HEK293 (cell line): ENCODE data around the gene CHST3.

Experiments
- GLIS1 ChIP-seq: fragments of 450-650 bp; formaldehyde crosslinking; IDR thresholded peaks from 2 replicates; pipeline ENCODE4 v1.5.1; 2016; ENCODE audit warnings: missing biosample characterization, missing genetic modification characterization
- HOXA7 ChIP-seq: sonication (generic); formaldehyde crosslinking; IDR thresholded peaks from 2 replicates; pipeline ENCODE4 v1.8.1; 2022; ENCODE audit warnings: missing genetic modification reagents, borderline replicate concordance
- IKZF3 ChIP-seq: fragments of 450-650 bp; IDR thresholded peaks from 2 replicates; pipeline ENCODE4 v1.5.0; 2018; ENCODE audit warnings: missing biosample characterization, mild to moderate bottlenecking, missing genetic modification characterization, moderate library complexity
- KLF9 ChIP-seq: fragments of 450-650 bp; formaldehyde crosslinking; IDR thresholded peaks from 2 replicates; pipeline ENCODE4 v1.5.1; 2016; ENCODE audit warnings: missing biosample characterization, missing genetic modification characterization, low read depth
- YY2 ChIP-seq: fragments of 450-650 bp; formaldehyde crosslinking; IDR thresholded peaks from 2 replicates; pipeline ENCODE4 v1.5.1; 2016; ENCODE audit warnings: missing biosample characterization, missing genetic modification characterization
- ZNF146 ChIP-seq: fragments of 450-650 bp; formaldehyde crosslinking; IDR thresholded peaks from 2 replicates; pipeline ENCODE4 v1.5.1; 2016; ENCODE audit warnings: missing biosample characterization, missing genetic modification characterization
- ZNF239 ChIP-seq: fragments of 450-650 bp; formaldehyde crosslinking; IDR thresholded peaks from 2 replicates; pipeline ENCODE4 v1.5.1; 2016; ENCODE audit warnings: missing biosample characterization, missing genetic modification characterization
- ZNF350 ChIP-seq: fragments of 450-650 bp; formaldehyde crosslinking; IDR thresholded peaks from 2 replicates; pipeline ENCODE4 v1.5.0; 2017; ENCODE audit warnings: missing biosample characterization, mild to moderate bottlenecking, missing genetic modification characterization
- ZNF354C ChIP-seq: fragments of 450-650 bp; formaldehyde crosslinking; IDR thresholded peaks from 2 replicates; pipeline ENCODE4 v1.5.1; 2016; ENCODE audit warnings: missing biosample characterization, missing genetic modification characterization, low read depth, borderline replicate concordance
- ZNF529 ChIP-seq: fragments of 450-650 bp; formaldehyde crosslinking; IDR thresholded peaks from 2 replicates; pipeline ENCODE4 v1.5.1; 2017; ENCODE audit warnings: missing genetic modification characterization, missing biosample characterization; ENCODE audit not compliant: insufficient replicate concordance
- ZNF596 ChIP-seq: fragments of 450-650 bp; IDR thresholded peaks from 2 replicates; pipeline ENCODE4 v1.5.0; 2018; ENCODE audit warnings: missing biosample characterization, mild to moderate bottlenecking, missing genetic modification characterization, moderate library complexity
- ZNF621 ChIP-seq: fragments of 450-650 bp; formaldehyde crosslinking; IDR thresholded peaks from 2 replicates; pipeline ENCODE4 v1.5.1; 2017; ENCODE audit warnings: missing biosample characterization, missing genetic modification characterization
- ZNF768 ChIP-seq: fragments of 450-650 bp; formaldehyde crosslinking; IDR thresholded peaks from 2 replicates; pipeline ENCODE4 v1.5.1; 2018; ENCODE audit warnings: missing biosample characterization, mild to moderate bottlenecking, missing genetic modification characterization
- ZNF837 ChIP-seq: fragments of 450-650 bp; formaldehyde crosslinking; IDR thresholded peaks from 2 replicates; pipeline ENCODE4 v1.5.1; 2016; ENCODE audit warnings: missing biosample characterization, missing genetic modification characterization
- ZXDB ChIP-seq: fragments of 450-650 bp; formaldehyde crosslinking; IDR thresholded peaks from 2 replicates; pipeline ENCODE4 v1.5.1; 2016; ENCODE audit warnings: missing biosample characterization, missing genetic modification characterization
- TF ChIP-seq, protein P1 (sequence below): fragments of 450-650 bp; formaldehyde crosslinking; IDR thresholded peaks from 2 replicates; pipeline ENCODE4 v1.5.1; 2016; ENCODE audit warnings: missing biosample characterization, missing genetic modification characterization
- TF ChIP-seq, protein P2 (sequence below): fragments of 450-650 bp; formaldehyde crosslinking; conservative IDR thresholded peaks from 2 replicates; pipeline ENCODE4 v1.5.1; 2016; ENCODE audit warnings: low read depth, missing biosample characterization, missing genetic modification characterization
- TF ChIP-seq, protein P3 (sequence below): fragments of 450-650 bp; formaldehyde crosslinking; IDR thresholded peaks from 2 replicates; pipeline ENCODE4 v1.5.1; 2016; ENCODE audit warnings: missing biosample characterization, missing genetic modification characterization
- TF ChIP-seq, protein P4 (sequence below): fragments of 450-650 bp; formaldehyde crosslinking; IDR thresholded peaks from 2 replicates; pipeline ENCODE4 v1.5.1; 2017; ENCODE audit warnings: missing biosample characterization, missing genetic modification characterization
- TF ChIP-seq, protein P5 (sequence below): fragments of 450-650 bp; formaldehyde crosslinking; IDR thresholded peaks from 2 replicates; pipeline ENCODE4 v1.5.1; 2017; ENCODE audit warnings: missing biosample characterization, mild to moderate bottlenecking, missing genetic modification characterization, moderate library complexity
- TF ChIP-seq, protein P6 (sequence below): fragments of 450-650 bp; formaldehyde crosslinking; IDR thresholded peaks from 2 replicates; pipeline ENCODE4 v1.5.1; 2016; ENCODE audit warnings: missing biosample characterization, missing genetic modification characterization
- TF ChIP-seq, protein P7 (sequence below): fragments of 450-650 bp; formaldehyde crosslinking; IDR thresholded peaks from 2 replicates; pipeline ENCODE4 v1.5.1; 2016; ENCODE audit warnings: missing biosample characterization, missing genetic modification characterization, borderline replicate concordance

Gene CHST3

DNA sequence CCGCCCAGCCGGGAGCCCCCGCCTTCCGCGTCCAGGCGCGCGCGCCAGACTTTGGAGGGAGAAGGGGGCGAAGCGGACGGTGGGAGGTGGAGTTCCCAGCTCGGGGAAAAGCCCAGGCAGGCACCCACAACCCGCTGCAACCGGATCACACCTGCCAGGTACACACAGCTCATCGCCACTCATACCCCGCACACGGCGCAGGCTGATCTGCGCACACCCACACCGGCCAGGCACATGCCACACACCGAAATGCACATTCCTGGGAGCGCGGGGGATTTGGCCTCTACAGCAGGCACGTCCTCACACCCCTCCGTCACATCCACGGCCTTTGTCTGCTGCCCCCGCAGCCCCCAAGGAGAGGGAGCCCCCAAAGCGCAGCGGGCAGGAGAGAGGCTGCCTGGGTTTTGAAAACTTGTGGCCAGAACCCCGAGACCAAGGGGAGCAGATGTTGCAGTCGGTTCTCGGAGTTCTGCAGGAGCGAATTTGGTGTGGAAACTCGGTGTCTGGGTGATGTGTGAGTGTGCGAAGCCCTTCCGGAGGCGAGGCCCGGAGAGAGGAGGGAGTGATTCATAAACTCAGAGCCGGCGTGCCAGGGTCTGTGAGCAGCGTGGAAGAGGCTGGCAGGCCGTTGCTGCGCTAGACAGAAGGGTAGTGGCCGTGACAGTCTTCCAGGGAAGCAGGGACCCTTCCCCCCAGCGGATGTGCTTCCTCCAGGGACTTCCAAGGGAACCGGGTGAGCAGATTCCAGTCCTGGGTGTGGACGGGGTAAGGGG, 734 bp downstream of the CHST3 start (continued):
- TF ChIP-seq ZNF146 (no peak), ZNF837 (tag by site-specific recombination) (0 out of 2 replicates have a peak, but pooled peaks have one; percentile 21), IKZF3 (tag by site-specific recombination) (no peak), ZNF768 (tag by site-specific recombination) (no peak), HOXA7 (CRISPR knock-in tag) (no peak), ZNF354C (tag by site-specific recombination) (no peak), ZNF529 (tag by site-specific recombination) (no peak), ZNF239 (tag by site-specific recombination) (no peak), YY2 (tag by site-specific recombination) (no peak), ZNF596 (no peak), ZNF621 (tag by site-specific recombination) (no peak), ZXDB (peak; percentile 64; the same call in 1 of the 2 replicates), ZNF350 (tag by site-specific recombination) (no peak), KLF9 (peak; percentile 64), GLIS1 (peak; percentile 44; the same call in 1 of the 2 replicates)
- TF ChIP-seq, protein P1, sequence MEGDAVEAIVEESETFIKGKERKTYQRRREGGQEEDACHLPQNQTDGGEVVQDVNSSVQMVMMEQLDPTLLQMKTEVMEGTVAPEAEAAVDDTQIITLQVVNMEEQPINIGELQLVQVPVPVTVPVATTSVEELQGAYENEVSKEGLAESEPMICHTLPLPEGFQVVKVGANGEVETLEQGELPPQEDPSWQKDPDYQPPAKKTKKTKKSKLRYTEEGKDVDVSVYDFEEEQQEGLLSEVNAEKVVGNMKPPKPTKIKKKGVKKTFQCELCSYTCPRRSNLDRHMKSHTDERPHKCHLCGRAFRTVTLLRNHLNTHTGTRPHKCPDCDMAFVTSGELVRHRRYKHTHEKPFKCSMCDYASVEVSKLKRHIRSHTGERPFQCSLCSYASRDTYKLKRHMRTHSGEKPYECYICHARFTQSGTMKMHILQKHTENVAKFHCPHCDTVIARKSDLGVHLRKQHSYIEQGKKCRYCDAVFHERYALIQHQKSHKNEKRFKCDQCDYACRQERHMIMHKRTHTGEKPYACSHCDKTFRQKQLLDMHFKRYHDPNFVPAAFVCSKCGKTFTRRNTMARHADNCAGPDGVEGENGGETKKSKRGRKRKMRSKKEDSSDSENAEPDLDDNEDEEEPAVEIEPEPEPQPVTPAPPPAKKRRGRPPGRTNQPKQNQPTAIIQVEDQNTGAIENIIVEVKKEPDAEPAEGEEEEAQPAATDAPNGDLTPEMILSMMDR (tag by site-specific recombination), result no peak
- TF ChIP-seq, protein P2, sequence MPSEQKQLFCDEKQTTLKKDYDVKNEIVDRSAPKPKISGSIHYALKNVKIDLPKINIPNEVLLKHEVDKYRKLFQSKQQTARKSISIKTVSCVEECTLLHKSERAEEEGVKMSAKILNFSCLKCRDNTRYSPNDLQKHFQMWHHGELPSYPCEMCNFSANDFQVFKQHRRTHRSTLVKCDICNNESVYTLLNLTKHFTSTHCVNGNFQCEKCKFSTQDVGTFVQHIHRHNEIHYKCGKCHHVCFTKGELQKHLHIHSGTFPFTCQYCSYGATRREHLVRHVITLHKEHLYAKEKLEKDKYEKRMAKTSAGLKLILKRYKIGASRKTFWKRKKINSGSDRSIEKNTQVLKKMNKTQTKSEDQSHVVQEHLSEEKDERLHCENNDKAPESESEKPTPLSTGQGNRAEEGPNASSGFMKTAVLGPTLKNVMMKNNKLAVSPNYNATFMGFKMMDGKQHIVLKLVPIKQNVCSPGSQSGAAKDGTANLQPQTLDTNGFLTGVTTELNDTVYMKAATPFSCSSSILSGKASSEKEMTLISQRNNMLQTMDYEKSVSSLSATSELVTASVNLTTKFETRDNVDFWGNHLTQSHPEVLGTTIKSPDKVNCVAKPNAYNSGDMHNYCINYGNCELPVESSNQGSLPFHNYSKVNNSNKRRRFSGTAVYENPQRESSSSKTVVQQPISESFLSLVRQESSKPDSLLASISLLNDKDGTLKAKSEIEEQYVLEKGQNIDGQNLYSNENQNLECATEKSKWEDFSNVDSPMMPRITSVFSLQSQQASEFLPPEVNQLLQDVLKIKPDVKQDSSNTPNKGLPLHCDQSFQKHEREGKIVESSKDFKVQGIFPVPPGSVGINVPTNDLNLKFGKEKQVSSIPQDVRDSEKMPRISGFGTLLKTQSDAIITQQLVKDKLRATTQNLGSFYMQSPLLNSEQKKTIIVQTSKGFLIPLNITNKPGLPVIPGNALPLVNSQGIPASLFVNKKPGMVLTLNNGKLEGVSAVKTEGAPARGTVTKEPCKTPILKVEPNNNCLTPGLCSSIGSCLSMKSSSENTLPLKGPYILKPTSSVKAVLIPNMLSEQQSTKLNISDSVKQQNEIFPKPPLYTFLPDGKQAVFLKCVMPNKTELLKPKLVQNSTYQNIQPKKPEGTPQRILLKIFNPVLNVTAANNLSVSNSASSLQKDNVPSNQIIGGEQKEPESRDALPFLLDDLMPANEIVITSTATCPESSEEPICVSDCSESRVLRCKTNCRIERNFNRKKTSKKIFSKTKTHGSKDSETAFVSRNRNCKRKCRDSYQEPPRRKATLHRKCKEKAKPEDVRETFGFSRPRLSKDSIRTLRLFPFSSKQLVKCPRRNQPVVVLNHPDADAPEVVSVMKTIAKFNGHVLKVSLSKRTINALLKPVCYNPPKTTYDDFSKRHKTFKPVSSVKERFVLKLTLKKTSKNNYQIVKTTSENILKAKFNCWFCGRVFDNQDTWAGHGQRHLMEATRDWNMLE, result no peak
- TF ChIP-seq, protein P3, sequence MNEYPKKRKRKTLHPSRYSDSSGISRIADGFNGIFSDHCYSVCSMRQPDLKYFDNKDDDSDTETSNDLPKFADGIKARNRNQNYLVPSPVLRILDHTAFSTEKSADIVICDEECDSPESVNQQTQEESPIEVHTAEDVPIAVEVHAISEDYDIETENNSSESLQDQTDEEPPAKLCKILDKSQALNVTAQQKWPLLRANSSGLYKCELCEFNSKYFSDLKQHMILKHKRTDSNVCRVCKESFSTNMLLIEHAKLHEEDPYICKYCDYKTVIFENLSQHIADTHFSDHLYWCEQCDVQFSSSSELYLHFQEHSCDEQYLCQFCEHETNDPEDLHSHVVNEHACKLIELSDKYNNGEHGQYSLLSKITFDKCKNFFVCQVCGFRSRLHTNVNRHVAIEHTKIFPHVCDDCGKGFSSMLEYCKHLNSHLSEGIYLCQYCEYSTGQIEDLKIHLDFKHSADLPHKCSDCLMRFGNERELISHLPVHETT, result no peak
- TF ChIP-seq, protein P4, sequence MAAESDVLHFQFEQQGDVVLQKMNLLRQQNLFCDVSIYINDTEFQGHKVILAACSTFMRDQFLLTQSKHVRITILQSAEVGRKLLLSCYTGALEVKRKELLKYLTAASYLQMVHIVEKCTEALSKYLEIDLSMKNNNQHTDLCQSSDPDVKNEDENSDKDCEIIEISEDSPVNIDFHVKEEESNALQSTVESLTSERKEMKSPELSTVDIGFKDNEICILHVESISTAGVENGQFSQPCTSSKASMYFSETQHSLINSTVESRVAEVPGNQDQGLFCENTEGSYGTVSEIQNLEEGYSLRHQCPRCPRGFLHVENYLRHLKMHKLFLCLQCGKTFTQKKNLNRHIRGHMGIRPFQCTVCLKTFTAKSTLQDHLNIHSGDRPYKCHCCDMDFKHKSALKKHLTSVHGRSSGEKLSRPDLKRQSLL, result no peak
- TF ChIP-seq, protein P5, sequence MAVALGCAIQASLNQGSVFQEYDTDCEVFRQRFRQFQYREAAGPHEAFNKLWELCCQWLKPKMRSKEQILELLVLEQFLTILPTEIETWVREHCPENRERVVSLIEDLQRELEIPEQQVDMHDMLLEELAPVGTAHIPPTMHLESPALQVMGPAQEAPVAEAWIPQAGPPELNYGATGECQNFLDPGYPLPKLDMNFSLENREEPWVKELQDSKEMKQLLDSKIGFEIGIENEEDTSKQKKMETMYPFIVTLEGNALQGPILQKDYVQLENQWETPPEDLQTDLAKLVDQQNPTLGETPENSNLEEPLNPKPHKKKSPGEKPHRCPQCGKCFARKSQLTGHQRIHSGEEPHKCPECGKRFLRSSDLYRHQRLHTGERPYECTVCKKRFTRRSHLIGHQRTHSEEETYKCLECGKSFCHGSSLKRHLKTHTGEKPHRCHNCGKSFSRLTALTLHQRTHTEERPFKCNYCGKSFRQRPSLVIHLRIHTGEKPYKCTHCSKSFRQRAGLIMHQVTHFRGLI (tag by site-specific recombination), result peak; percentile 46; the same call in 1 of the 2 replicates
- TF ChIP-seq, protein P6, sequence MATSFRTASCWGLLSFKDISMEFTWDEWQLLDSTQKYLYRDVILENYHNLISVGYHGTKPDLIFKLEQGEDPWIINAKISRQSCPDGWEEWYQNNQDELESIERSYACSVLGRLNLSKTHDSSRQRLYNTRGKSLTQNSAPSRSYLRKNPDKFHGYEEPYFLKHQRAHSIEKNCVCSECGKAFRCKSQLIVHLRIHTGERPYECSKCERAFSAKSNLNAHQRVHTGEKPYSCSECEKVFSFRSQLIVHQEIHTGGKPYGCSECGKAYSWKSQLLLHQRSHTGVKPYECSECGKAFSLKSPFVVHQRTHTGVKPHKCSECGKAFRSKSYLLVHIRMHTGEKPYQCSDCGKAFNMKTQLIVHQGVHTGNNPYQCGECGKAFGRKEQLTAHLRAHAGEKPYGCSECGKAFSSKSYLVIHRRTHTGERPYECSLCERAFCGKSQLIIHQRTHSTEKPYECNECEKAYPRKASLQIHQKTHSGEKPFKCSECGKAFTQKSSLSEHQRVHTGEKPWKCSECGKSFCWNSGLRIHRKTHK (tag by site-specific recombination), result no peak
- TF ChIP-seq, protein P7, sequence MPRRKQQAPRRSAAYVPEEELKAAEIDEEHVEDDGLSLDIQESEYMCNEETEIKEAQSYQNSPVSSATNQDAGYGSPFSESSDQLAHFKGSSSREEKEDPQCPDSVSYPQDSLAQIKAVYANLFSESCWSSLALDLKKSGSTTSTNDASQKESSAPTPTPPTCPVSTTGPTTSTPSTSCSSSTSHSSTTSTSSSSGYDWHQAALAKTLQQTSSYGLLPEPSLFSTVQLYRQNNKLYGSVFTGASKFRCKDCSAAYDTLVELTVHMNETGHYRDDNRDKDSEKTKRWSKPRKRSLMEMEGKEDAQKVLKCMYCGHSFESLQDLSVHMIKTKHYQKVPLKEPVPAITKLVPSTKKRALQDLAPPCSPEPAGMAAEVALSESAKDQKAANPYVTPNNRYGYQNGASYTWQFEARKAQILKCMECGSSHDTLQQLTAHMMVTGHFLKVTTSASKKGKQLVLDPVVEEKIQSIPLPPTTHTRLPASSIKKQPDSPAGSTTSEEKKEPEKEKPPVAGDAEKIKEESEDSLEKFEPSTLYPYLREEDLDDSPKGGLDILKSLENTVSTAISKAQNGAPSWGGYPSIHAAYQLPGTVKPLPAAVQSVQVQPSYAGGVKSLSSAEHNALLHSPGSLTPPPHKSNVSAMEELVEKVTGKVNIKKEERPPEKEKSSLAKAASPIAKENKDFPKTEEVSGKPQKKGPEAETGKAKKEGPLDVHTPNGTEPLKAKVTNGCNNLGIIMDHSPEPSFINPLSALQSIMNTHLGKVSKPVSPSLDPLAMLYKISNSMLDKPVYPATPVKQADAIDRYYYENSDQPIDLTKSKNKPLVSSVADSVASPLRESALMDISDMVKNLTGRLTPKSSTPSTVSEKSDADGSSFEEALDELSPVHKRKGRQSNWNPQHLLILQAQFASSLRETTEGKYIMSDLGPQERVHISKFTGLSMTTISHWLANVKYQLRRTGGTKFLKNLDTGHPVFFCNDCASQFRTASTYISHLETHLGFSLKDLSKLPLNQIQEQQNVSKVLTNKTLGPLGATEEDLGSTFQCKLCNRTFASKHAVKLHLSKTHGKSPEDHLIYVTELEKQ (tag by site-specific recombination), result no peak
